Naive B cell (primary cell): Measurements from ENCODE around the gene TMEM140. TPM values are rescaled to one million over a fixed set of nuclear protein-coding genes. Genes with fewer than 3 reads are reported as not detected.
"Not testable (repeated sequence)": the region's sequence is repeated elsewhere in the genome, so short reads cannot be mapped to it uniquely, and the experiment has no call there.

Experiments used
- ATAC-seq, 2 donors: fragments of 150-1000 bp; cut with Tn5 transposase; 2 replicates each; pipeline ENCODE4 v1.10.0; 2021; ENCODE audit warnings: low read depth in 2 of 2, mild to moderate bottlenecking in 2 of 2, moderate library complexity in 2 of 2
- DNase-seq: peaks from one replicate; pipeline ENCODE4 v3.0.0; 2022
- H3K27ac Mint-ChIP-seq, 6 donors: one replicate each; pipeline ENCODE4 v1.8.0; 2020 to 2022; ENCODE audit warnings: mild to moderate bottlenecking in 6 of 6, mixed read lengths in 6 of 6, moderate library complexity in 5 of 6, inconsistent platforms in 2 of 6
- H3K27me3 Mint-ChIP-seq, 3 donors: one replicate each; pipeline ENCODE4 v1.8.0; 2021 to 2022; ENCODE audit warnings: mixed read lengths in 3 of 3, mild to moderate bottlenecking in 1 of 3
- H3K36me3 Mint-ChIP-seq, 2 donors: one replicate each; pipeline ENCODE4 v1.8.0; 2020 to 2022; ENCODE audit warnings: mixed read lengths in 2 of 2, inconsistent platforms in 1 of 2, mild to moderate bottlenecking in 1 of 2
- H3K4me1 Mint-ChIP-seq, 3 donors: one replicate each; pipeline ENCODE4 v1.8.0; 2020 to 2022; ENCODE audit warnings: mixed read lengths in 3 of 3, inconsistent platforms in 1 of 3, mild to moderate bottlenecking in 1 of 3, moderate library complexity in 1 of 3
- H3K4me3 Mint-ChIP-seq, 8 donors: one replicate each; pipeline ENCODE4 v1.8.0; 2020 to 2022; ENCODE audit warnings: mild to moderate bottlenecking in 8 of 8, mixed read lengths in 8 of 8, moderate library complexity in 8 of 8, inconsistent platforms in 2 of 8
- H3K9me3 Mint-ChIP-seq, 7 donors: one replicate each; pipeline ENCODE4 v1.8.0; 2020 to 2022; ENCODE audit warnings: mixed read lengths in 7 of 7, mild to moderate bottlenecking in 5 of 7, inconsistent platforms in 2 of 7, moderate library complexity in 1 of 7
- polyA plus RNA-seq, 6 donors: library from polyadenylated mRNA; unstranded; fragments of 300-500 nt; fragmentation: Illumina TruSeq; gene quantifications; one replicate each; pipeline ENCODE4 v1.2.3, GENCODE V29; 2021; ENCODE audit warnings: low read depth in 6 of 6

The TMEM140 gene
- polyA plus RNA-seq, 6 donors from 2014 or later: 14.1 to 31.7 (median 25.2) TPM

DNA sequence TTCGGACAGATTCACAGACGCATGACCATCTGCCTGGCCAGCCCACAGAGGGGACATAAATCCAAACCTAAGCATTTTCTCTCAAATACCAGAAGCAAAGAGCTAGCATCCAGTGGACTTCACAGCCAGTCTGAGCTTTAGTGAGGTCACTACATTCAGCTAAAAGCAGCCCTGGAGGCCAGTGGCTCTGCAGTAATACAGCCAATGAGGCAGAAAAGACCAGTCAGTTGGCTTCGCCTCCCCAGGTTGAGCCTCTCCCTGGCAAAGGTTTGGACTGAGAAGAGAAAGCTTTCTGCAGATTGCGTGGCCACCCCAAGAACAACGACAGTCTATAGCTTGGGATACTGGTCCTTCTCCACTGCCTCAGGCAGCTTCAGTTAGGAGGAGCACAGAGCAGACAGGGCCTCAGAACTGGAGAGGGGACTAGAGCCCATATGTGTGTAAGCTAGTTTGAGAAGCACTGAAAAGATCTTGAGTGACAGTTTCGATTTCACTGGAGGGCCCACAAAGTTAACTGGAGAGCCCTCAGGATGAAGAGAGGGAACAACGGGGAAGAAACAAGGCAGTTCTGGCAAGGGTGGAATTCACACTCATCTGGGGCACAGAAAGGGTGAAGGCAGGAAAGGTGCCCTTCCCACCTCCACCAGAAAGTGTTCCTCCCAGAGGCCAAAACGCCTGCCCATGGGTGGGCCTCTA is 59.7 kb downstream of the TMEM140 start:
- ATAC-seq: no peak
- H3K27ac Mint-ChIP-seq: peak overlapping the region; percentile 18 to 88 (median 70)
- H3K4me3 Mint-ChIP-seq: peak overlapping the region in 7 of 8 donors; percentile 34 to 98 (median 61)
- H3K36me3 Mint-ChIP-seq: peaks cover 4 to 8% of the 10 kb centered on the region in 2 donors
- DNase-seq: no peak
- no peaks in the 10 kb centered on the region for H3K27me3 Mint-ChIP-seq
- no peaks in the 10 kb centered on the region for H3K9me3 Mint-ChIP-seq
- H3K4me1 Mint-ChIP-seq: peaks cover 32 to 65% (median 56%) of the 10 kb centered on the region in 3 donors

DNA sequence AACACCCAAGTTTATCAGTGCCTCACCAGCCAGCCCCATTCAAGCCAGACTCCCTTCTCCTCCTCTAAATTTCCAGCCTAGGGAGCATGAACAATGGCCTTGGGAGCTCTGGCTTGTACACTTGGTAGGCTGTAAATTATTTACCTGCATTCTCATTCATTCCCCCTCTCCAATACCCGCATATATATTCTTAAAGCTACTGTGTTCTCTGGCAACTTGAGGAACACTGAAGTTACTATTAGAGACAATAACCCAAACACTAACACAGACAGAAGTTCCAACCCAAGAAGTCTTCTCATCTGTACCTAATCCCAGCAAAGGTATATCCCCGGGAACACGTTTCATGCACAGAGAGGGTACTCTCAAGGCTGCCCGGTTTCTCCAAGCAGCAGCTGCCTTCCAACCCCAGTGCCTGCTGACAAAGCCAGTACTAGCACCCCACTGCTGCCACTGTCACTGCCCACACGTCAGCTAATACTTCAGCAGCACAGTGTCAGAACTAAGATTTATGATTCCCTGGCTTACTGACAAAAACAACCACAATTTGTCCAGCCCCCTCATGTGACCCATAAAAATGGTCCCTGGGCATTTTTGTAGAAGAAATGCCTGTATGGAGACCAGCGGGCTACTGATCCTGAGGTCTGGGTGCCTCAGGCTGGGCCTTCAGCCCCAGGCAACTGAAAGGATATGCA is 60.4 kb downstream of the TMEM140 start:
- peaks cover 32 to 65% (median 57%) of the 10 kb centered on the region in 3 donors for H3K4me1 Mint-ChIP-seq
- peak overlapping the region in 4 of 6 donors; percentile 3 to 66 (median 32) for H3K27ac Mint-ChIP-seq
- DNase-seq: no peak
- peaks cover 4 to 8% of the 10 kb centered on the region in 2 donors for H3K36me3 Mint-ChIP-seq
- no peaks in the 10 kb centered on the region for H3K27me3 Mint-ChIP-seq
- ATAC-seq: no peak
- H3K4me3 Mint-ChIP-seq: peak overlapping the region in 5 of 8 donors; percentile 13 to 98 (median 55)
- no peaks in the 10 kb centered on the region for H3K9me3 Mint-ChIP-seq

DNA sequence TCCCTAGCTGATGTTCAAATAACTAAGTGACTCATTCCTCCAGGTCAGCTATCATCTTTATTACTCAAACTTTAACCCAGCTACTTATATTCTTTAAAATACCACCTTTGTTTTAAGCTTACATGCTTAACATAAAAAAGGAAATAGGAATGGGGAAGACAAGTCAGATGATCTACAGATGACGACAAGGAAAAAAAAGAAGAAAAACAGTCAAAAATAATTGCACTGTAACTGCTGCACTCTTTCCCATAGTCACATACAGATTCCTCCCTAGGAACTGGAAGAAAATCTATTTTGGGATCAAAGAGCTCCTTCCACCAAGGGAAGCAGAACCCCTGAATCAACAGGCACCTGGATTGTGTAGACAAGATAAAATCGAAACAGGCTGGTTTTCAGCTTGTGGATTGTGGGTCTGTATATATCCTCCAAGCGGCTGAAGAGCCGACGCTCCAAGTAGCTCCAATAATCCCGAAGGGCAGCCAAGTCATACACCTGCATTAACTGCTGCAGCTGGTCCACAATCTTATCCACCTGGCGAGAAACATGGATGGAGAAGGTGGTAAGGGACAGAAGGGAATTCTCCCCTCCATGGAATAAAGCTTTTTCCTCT is 61.5 kb downstream of the TMEM140 start:
- H3K4me3 Mint-ChIP-seq: peak overlapping the region in 6 of 8 donors; percentile 15 to 98 (median 34)
- H3K36me3 Mint-ChIP-seq: peaks cover 4 to 8% of the 10 kb centered on the region in 2 donors
- H3K4me1 Mint-ChIP-seq: peaks cover 32 to 60% (median 53%) of the 10 kb centered on the region in 3 donors
- DNase-seq (no peak), ATAC-seq (no peak)
- H3K27ac Mint-ChIP-seq: no peak overlapping the region
- H3K9me3 Mint-ChIP-seq: no peaks in the 10 kb centered on the region
- no peaks in the 10 kb centered on the region for H3K27me3 Mint-ChIP-seq

DNA sequence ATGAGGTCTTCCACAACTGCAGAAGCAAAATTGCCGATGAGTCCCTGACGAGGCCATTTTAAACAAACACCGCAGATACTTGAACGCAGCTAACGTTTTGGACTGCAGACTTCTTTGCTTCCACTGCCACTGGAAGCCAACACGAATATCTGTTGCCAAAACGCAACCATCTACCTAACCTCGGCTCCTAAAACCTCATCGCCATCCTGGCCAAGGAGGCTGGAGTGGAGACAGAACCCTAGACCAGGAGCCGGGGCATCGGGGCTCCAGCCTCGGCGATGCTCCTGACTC is 63.0 kb downstream of the TMEM140 start:
- H3K27me3 Mint-ChIP-seq: no peaks in the 10 kb centered on the region
- ATAC-seq (no peak), DNase-seq (no peak)
- no peaks in the 10 kb centered on the region for H3K9me3 Mint-ChIP-seq
- H3K4me3 Mint-ChIP-seq: peak overlapping the region; percentile 91 to 99 (median 96)
- peak overlapping the region; percentile 90 to 99 (median 92) for H3K27ac Mint-ChIP-seq
- no peaks in the 10 kb centered on the region for H3K36me3 Mint-ChIP-seq
- peaks cover 24 to 51% (median 44%) of the 10 kb centered on the region in 3 donors for H3K4me1 Mint-ChIP-seq

DNA sequence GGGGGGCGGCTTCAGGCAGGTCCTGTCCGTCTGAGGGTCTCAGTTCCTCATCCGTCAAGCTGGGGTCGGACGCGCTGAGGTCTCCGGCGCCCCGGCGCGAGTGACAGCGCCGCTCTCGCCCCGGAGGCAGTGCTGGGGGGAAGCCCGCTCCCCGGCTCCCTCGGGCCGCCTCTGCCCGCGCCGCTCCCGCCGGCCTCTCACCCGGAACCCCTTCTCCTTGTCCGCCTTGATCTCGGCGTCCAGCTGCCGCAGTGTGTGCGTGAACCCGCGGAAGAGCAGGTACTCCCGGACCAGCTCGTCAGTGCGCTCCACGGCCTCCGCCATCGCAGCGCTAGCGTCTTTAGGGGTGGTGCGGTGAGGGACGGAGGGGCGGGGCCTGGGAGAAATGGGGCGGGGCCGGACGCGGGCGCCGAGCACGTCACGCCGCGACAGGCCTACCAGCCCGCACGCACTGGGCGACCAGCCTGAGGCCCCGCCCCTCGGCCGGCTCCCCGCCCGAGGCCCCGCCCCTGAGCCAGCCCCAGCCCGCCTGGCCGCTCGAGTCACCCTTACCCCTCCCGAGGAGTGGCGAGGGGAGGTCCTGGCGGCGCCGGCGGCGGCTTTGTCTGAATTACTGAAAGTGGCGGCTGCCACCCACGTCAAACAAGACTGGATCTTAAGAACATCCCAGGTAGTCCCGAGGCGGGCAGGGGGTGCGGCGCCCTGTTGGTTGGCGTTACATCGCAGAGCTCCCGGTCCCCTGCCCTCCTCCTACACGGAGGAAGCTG is 63.5 kb downstream of the TMEM140 start, which contains the start of gene WDR91:
WDR91 (minus strand) TSS at position 348 of the 767 bp plus-strand sequence; CDS start at position 324, 24 bp downstream.
- DNase-seq: peak; percentile 88
- Mint-ChIP-seq H3K27me3 (no peaks in the 10 kb centered on the region), H3K36me3 (no peaks in the 10 kb centered on the region), H3K4me3 (peak within 1 kb of the TSS; percentile 91 to 99 (median 96)), H3K9me3 (no peaks in the 10 kb centered on the region), H3K4me1 (peaks cover 24 to 45% (median 39%) of the 10 kb centered on the region in 3 donors), H3K27ac (peak within 1 kb of the TSS; percentile 93 to 99 (median 99))
- peak; percentile 85 for ATAC-seq

DNA sequence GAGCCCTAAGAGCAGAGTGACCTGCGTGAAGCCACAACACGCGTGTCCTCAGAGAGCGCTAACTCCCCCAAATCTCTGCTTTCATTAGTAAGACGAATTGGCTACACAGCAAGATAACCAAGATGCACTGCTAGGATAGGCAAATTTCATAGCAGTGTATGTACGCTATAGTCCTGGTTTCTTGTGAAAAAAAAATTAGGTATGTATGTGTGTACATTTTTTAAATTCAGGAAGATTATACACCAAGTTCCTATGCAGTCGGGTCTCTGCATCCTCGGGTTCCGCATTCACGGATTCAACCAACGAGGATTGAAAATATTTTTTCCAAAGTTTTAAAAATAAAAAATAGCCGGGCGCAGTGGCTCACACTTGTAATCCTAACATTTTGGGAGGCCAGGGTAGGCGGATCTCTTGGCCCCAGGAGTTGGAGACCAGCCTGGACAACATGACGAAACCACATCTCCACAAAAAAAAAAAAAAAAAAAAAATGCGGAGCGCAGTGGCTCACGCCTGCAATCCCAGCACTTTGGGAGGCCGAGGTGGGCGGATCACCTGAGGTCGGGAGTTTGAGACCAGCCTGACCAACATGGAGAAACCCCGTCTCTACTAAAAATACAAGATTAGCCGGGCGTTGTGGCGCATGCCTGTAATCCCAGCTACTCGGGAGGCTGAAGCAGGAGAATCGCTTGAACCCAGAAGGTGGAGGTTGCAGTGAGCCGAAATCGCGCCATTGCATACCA is 64.2 kb downstream of the TMEM140 start:
- H3K4me3 Mint-ChIP-seq: peak overlapping the region; percentile 91 to 98 (median 96)
- ATAC-seq, H3K27me3 Mint-ChIP-seq, H3K9me3 Mint-ChIP-seq, DNase-seq, H3K36me3 Mint-ChIP-seq: not testable (repeated sequence)
- peak overlapping the region; percentile 66 to 95 (median 90) for H3K27ac Mint-ChIP-seq
- peaks cover 19 to 38% (median 34%) of the 10 kb centered on the region in 3 donors for H3K4me1 Mint-ChIP-seq

DNA sequence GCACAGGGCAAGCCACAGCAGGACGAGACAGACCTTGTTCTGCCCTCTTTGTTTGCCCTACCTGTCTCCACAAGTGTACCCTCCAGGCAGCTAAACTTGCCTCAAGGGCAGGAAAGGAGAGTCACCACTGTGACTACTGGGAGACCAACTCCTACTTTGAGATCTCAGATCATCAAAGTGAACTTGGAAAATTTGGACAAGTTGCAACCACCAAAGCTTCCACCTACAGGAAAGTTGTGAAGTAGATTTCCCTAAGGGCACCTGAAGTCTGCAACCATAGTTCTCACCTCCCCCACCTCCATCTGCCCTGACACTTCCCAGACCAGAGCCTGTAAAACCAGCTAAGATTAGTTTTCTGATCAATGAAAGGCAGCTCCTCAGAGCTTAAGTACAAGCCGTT is 66.0 kb downstream of the TMEM140 start:
- no peak for DNase-seq
- peak overlapping the region in 1 of 8 donors; percentile 98 for H3K4me3 Mint-ChIP-seq
- ATAC-seq: no peak
- no peaks in the 10 kb centered on the region for H3K36me3 Mint-ChIP-seq
- H3K27me3 Mint-ChIP-seq: peaks cover 0 to 8% (median 0%) of the 10 kb centered on the region in 3 donors
- no peaks in the 10 kb centered on the region for H3K9me3 Mint-ChIP-seq
- no peak overlapping the region for H3K27ac Mint-ChIP-seq
- peaks cover 3 to 21% (median 19%) of the 10 kb centered on the region in 3 donors for H3K4me1 Mint-ChIP-seq

DNA sequence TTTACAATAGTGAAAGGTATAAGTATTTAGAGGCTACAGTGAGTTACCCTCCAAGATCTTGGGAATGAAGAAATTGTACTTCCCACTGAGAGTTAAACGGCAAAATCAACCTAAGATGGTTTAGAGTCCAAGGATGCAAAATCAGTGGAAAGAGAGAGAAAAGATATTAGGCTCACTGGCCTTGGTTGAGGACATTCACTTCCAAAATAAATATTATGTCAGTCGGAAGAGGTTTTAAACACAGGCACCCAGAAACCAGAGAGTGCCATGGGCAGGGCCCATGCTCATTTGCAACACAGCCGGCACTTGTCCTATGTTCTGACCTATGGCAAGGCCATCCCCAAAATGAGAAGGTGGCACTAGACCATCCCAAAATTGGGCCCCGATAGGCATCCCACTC is 67.3 kb downstream of the TMEM140 start:
- Mint-ChIP-seq H3K4me3 (no peak overlapping the region), H3K27me3 (peaks cover 0 to 8% (median 0%) of the 10 kb centered on the region in 3 donors), H3K36me3 (no peaks in the 10 kb centered on the region), H3K4me1 (peaks cover 3 to 7% (median 7%) of the 10 kb centered on the region in 3 donors), H3K27ac (no peak overlapping the region), H3K9me3 (peaks cover 0 to 2% (median 0%) of the 10 kb centered on the region in 7 donors)
- DNase-seq: no peak
- ATAC-seq: no peak

DNA sequence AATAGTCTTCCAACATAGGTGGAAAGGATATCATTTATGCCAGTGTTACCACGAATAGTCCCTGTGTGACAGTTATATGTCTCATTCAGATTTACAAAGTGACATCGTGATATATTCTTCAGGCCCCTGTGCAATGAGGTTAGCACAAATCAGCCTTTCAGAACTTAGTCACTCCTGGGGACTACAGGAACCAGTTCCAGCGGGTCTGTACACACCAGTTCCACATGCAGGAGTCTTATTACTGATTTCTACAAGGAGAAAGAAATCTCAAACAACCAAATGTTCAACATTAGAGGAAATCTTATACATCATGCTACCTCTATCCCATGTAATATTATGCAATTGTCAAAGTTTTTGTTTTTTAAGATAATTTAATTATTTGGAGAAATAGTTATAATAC is 67.8 kb downstream of the TMEM140 start:
- Mint-ChIP-seq H3K27me3 (peaks cover 0 to 8% (median 0%) of the 10 kb centered on the region in 3 donors), H3K36me3 (no peaks in the 10 kb centered on the region), H3K4me1 (peaks cover 2 to 3% (median 2%) of the 10 kb centered on the region in 3 donors), H3K4me3 (no peak overlapping the region), H3K9me3 (peaks cover 0 to 7% (median 1%) of the 10 kb centered on the region in 7 donors), H3K27ac (no peak overlapping the region)
- no peak for ATAC-seq
- DNase-seq: no peak

Other genes with a start within 250 kb of the TMEM140 start
- gene AGBL3, start 161.6 kb upstream of the TMEM140 start, polyA plus RNA-seq: 1 to 10 TPM in 2 of 6 donors, under 1 TPM in 2, not detected in 2; 0.65 to 1.5 (median 1.1) TPM
- gene CYREN, start 22.6 kb downstream of the TMEM140 start, polyA plus RNA-seq: 10 to 100 TPM; 35.4 to 64.0 (median 48.9) TPM
- 1 to 10 TPM; 2.3 to 5.8 (median 4.5) TPM for gene WDR91, start 63.5 kb downstream of the TMEM140 start, polyA plus RNA-seq
- gene STRA8, start 85.8 kb downstream of the TMEM140 start, polyA plus RNA-seq: not detected